GM12864 (cell line): Measurements from ENCODE around the gene OSBPL9.
"Not testable (repeated sequence)": the region's sequence is repeated elsewhere in the genome, so short reads cannot be mapped to it uniquely, and the experiment has no call there.

Experiments
- DNase-seq: peaks from one replicate; pipeline ENCODE4 v3.0.0-alpha.2; 2011; ENCODE audit warnings: low read depth
- H3K4me3 ChIP-seq: 2 replicates; pipeline ENCODE4 v1.5.1; 2011; ENCODE audit warnings: mild to moderate bottlenecking, low read depth, low read length, control low read depth
- CTCF ChIP-seq: IDR thresholded peaks from 2 replicates; pipeline ENCODE4 v1.5.1; 2011; ENCODE audit warnings: low read depth, mild to moderate bottlenecking, moderate library complexity, low read length, control low read depth, inconsistent platforms; ENCODE audit errors: missing control alignments

The OSBPL9 gene

DNA sequence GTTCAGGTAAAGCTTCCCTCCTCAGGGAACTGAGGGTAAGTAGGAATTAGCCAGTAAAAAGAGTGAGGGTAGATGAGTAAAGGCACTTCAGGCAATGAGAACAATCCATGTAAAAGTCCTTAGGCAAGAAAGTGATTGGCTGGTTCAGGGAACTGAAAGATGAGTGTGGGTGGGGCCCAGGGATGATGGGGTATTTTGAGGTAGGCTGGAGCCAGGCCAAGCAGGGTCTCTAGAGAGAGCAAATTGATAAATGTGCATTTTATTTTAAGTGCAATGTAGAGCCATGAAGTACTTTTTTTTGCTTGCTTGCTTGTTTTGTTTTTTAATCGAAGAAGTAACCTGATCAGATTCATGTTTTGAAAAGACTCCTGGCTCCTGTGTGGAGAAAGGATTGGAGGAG is 26.5 kb downstream of the OSBPL9 start:
- no peak for DNase-seq
- no peak for TF ChIP-seq CTCF
- H3K4me3 ChIP-seq: no peak overlapping the region

DNA sequence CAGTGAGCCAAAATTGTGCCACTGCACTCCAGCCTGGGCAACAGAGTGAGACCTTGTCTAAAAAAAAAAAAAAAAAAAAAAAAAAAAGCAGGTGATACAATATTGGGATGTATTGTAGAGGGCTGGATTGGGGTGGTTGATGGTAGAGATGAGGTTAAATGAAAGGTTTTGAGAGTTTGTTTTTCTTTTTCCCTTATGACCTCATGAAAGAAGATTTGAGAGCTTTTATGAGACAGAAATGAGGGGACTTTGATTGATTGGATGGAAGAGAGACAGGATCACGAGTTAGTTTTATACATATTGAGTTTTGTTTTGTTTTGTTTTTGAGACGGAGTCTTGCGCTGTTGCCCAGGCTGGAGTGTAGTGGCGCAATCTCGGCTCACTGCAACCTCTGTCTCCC is 27.1 kb downstream of the OSBPL9 start:
- no peak for TF ChIP-seq CTCF
- DNase-seq: no peak
- no peak overlapping the region for H3K4me3 ChIP-seq

DNA sequence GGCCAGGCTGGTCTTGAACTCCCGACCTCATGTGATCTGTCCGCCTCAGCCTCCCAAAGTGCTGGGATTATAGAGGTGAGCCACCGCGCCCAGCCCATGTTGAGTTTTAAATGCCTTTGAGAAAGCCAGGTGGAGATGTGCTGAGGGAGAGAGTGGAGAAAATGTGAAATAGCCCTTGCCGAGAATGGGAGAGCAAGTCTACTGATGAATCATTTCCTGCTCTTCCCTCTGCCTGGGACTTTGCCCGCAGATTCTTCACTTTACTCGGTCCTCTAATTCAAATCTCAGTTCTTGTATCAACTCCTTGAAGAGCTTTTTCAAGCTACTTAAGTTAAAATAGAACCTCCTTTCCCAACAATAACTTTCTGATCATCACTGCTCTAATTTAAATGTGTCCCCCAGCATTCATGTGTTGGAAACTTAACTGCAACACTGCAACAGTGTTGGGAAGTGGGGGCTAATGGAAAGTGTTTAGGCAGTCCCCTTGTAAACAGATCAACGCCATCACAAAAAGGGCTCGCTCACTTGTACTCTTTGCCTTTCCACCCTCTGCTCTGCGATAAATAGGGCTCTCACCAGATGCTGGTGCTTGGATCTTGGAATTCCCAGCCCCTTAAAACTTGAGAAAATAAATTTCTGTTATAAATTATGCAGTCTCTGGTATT is 27.8 kb downstream of the OSBPL9 start:
- TF ChIP-seq CTCF: no peak
- DNase-seq: no peak
- no peak overlapping the region for H3K4me3 ChIP-seq

DNA sequence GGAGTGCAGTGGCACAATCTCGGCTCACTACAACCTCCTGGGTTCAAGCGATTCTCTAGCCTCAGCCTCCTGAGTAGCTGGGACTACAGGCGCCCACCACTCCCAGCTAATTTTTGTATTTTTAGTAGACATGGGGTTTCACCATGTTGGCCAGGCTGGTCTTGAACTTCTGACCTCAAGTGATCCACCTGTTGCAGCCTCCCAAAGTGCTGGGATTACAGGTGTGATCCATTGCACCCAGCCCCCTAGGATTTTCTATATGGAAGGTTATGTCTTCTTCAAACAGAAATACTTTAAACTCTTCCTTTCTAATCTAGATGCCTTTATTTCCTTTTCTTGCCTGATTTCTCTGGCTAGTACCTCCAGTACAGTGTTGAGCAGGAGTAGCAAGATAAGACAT is 29.7 kb downstream of the OSBPL9 start:
- not testable (repeated sequence) for H3K4me3 ChIP-seq, DNase-seq

DNA sequence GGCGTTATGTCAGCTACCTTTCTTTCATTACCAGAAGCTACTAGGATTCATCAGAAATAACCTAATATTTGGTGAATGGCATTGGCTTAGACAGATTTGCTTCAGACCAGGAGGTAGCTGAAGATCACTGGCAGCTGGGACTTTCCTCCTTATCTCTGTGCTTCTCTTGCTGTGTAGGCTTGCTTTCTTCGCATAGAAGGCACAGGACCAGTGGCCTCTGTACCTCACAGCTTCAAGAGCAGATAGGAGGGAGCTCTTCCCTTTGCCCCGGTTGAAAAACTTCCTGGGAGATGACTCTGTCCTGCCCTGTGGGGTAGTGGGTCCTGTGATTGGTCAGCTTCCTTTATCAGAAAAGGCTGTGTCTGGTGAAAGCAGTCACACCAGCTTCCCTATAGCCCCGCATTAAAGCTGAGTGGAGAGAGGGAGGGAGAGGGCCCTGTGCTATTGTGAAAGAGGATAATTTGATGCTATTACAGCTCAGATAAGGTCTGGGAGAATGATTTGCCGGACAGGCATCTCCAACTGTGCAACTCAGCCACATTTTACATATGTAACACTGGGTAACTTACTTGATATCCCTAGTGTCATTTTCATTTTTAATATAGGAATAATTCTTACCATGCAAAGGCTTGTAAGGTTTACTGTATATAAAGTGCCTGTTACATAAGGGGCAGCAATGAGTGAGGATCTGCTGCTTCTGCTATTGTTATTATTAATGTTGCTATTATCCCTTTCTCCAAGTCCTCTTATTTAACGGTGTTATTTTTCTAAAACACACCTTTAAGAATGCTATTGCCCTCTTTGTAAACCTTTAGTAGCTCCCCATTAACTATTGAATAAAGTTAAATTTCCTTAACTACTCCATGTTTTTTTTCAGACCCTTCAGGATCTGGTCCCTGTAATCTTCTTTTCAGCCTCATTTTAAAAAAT is 31.6 kb downstream of the OSBPL9 start:
- TF ChIP-seq CTCF: no peak
- no peak for DNase-seq
- H3K4me3 ChIP-seq: no peak overlapping the region

DNA sequence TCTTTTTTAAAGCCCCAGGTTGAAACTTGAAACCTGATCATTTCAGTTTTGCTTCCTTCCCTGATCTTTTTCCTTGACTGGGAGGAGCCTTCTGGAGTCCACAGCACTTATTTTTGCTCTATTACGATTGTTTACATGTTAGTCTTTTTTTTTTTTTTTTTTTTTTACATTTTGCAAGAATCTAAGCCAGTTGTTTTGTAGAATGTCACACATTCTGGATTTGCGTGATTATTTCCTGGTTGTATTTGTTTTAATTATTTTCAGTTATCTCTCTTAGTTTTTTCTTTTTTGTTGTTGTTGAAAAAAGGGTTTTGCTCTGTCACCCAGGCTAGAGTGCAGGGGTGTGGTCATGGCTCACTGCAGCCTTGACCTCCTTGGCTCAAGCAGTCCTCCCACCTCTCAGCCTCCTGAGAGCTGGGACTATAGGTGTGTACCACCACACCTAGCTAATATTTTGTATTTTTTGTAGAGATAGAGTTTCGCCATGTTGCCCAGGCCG is 32.8 kb downstream of the OSBPL9 start:
- no peak overlapping the region for H3K4me3 ChIP-seq
- no peak for TF ChIP-seq CTCF

DNA sequence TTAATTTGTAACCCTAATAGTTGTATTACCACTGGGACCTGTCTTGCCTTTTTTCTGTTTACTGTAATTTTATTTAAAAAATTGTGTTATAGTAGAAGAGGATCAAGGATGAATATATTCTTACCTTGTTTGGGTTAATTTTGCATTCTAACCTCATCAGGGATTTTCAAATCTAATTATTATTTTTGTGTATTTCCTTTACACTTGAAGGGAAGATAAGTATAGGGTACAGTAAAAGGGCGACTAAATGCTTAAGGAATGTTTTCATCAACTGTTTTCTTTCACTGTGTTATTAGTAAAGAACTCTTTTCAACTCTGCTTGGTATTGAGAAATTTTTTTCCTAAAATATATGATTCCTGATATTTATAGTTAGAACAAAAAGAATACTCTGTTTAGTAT is 33.3 kb downstream of the OSBPL9 start:
- H3K4me3 ChIP-seq: no peak overlapping the region
- no peak for DNase-seq
- TF ChIP-seq CTCF: no peak

More for the DNA sequence above, 32.8 kb downstream of the OSBPL9 start:
- no peak for DNase-seq
